ENCODE results near the gene LBX2.

LBX2 gene

GRCh38 chr2:74458938-74459363 lies 40.5 kb downstream of the LBX2 start:
- Histone ChIP-seq H3K4me2 (peak overlapping the region; percentile 85), H4K20me1 (ENCODE audit: insufficient read depth) (no peaks in the 10 kb centered on the region), H3K9ac (peak overlapping the region; percentile 43; the same call in 1 of the 2 replicates), H3K36me3 (ENCODE audit: insufficient read depth) (no peaks in the 10 kb centered on the region), H3K4me1 (ENCODE audit: low read depth, poor library complexity, severe bottlenecking) (peaks cover 27% of the 10 kb centered on the region), H3K79me2 (ENCODE audit: insufficient read depth, low read depth) (peaks cover 22% of the 10 kb centered on the region), H3K27me3 (ENCODE audit: insufficient read depth, low read depth) (no peaks in the 10 kb centered on the region), H3K27ac (peak overlapping the region; percentile 27; the same call in 1 of the 2 replicates), H3K4me3 (IDR thresholded peaks at IDR 0.05; ENCODE audit: insufficient read depth, low read depth, low read length) (peak overlapping the region; percentile 6), H2AFZ (ENCODE audit: low read depth) (no peak overlapping the region)
- TF ChIP-seq CTCF (conservative IDR thresholded peaks at IDR 0.05; ENCODE audit: low read depth, low read length), result no peak

- H3K9ac ChIP-seq, result peak within 1 kb of the TSS; percentile 80
- H3K36me3 ChIP-seq (ENCODE audit: insufficient read depth), result no peaks in the 10 kb centered on the region
- peaks cover 25% of the 10 kb centered on the region for H3K4me1 ChIP-seq (ENCODE audit: low read depth, poor library complexity, severe bottlenecking)
- H2AFZ ChIP-seq (ENCODE audit: low read depth), result peak within 1 kb of the TSS; percentile 94; the same call in 1 of the 2 replicates
- peak within 1 kb of the TSS; percentile 99 for H3K4me2 ChIP-seq
- H4K20me1 ChIP-seq (ENCODE audit: insufficient read depth), result no peaks in the 10 kb centered on the region
- peak within 1 kb of the TSS; percentile 84 for H3K4me3 ChIP-seq (IDR thresholded peaks at IDR 0.05; ENCODE audit: insufficient read depth, low read depth, low read length)
- no peak for TF ChIP-seq CTCF (conservative IDR thresholded peaks at IDR 0.05; ENCODE audit: low read depth, low read length)
- no peaks in the 10 kb centered on the region for H3K27me3 ChIP-seq (ENCODE audit: insufficient read depth, low read depth)
- peaks cover 18% of the 10 kb centered on the region; the same call in 1 of the 2 replicates for H3K79me2 ChIP-seq (ENCODE audit: insufficient read depth, low read depth)
- H3K27ac ChIP-seq, result peak within 1 kb of the TSS; percentile 89
These were observed 41.1 kb downstream of the LBX2 start, which contains the start of gene WBP1 for GRCh38 chr2:74458132-74458937. Gene WBP1 (plus strand): TSS chr2:74458438. CDS start chr2:74458603, 165 bp downstream.

DNA sequence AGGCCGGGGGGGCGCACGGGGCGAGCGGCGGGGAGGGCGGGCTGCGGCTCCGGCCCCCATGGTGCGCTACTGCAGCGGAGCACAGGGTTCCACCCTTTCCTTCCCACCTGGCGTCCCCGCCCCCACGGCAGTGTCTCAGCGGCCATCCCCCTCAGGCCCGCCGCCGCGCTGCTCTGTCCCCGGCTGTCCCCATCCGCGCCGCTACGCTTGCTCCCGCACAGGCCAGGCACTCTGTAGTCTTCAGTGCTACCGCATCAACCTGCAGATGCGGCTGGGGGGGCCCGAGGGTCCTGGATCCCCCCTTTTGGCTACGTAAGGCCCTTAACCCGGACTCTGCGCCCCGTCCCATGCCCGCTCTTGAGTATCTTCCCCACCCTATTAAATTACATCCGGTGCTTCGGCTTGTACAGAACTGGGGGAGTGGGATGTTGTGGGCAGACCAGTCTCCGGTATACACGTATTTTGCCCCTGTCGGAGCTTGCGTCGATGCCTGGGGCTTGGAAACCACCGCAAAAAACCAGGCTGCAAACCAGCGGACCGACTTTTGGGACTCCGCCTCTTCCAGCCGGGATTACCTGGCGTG lies 41.8 kb downstream of the LBX2 start:
- H3K4me3 ChIP-seq (IDR thresholded peaks at IDR 0.05; ENCODE audit: insufficient read depth, low read depth, low read length), result peak overlapping the region; percentile 84
- no peaks in the 10 kb centered on the region for H3K27me3 ChIP-seq (ENCODE audit: insufficient read depth, low read depth)
- no peaks in the 10 kb centered on the region for H4K20me1 ChIP-seq (ENCODE audit: insufficient read depth)
- H2AFZ ChIP-seq (ENCODE audit: low read depth), result peak overlapping the region; percentile 94; the same call in 1 of the 2 replicates
- no peaks in the 10 kb centered on the region for H3K36me3 ChIP-seq (ENCODE audit: insufficient read depth)
- peak overlapping the region; percentile 89 for H3K27ac ChIP-seq
- peaks cover 14% of the 10 kb centered on the region; the same call in 1 of the 2 replicates for H3K79me2 ChIP-seq (ENCODE audit: insufficient read depth, low read depth)
- H3K4me2 ChIP-seq, result peak overlapping the region; percentile 89
- H3K9ac ChIP-seq, result peak overlapping the region; percentile 80
- no peak for TF ChIP-seq CTCF (conservative IDR thresholded peaks at IDR 0.05; ENCODE audit: low read depth, low read length)
- H3K4me1 ChIP-seq (ENCODE audit: low read depth, poor library complexity, severe bottlenecking), result peaks cover 27% of the 10 kb centered on the region

DNA sequence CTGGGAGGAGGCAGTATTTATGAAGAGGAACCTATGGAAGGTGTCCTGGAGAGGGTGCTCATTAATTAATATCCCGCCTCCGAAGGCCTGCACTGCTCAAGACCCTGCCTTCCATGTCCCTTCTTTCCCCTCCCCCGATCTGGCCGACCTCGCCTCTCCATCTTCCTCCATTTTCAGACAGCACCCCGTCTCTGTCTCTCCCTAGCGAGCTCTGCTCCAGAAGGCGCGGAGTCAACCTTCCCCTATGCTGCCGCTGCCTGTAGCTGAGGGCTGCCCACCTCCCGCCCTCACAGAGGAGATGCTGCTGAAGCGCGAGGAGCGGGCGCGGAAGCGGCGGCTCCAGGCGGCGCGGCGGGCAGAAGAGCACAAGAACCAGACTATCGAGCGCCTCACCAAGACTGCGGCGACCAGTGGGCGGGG lies 42.3 kb downstream of the LBX2 start:
- peak overlapping the region; percentile 89 for H3K27ac ChIP-seq
- H3K4me3 ChIP-seq (IDR thresholded peaks at IDR 0.05; ENCODE audit: insufficient read depth, low read depth, low read length), result peak overlapping the region; percentile 81
- peak overlapping the region; percentile 99 for H3K4me2 ChIP-seq
- no peak for TF ChIP-seq CTCF (conservative IDR thresholded peaks at IDR 0.05; ENCODE audit: low read depth, low read length)
- H3K4me1 ChIP-seq (ENCODE audit: low read depth, poor library complexity, severe bottlenecking), result peaks cover 31% of the 10 kb centered on the region
- H3K36me3 ChIP-seq (ENCODE audit: insufficient read depth), result no peaks in the 10 kb centered on the region
- H2AFZ ChIP-seq (ENCODE audit: low read depth), result peak overlapping the region; percentile 56; the same call in 1 of the 2 replicates
- 0 out of 2 replicates have a peak overlapping the region, but pooled peaks have one; percentile 80 for H3K9ac ChIP-seq
- H3K79me2 ChIP-seq (ENCODE audit: insufficient read depth, low read depth), result peaks cover 14% of the 10 kb centered on the region; the same call in 1 of the 2 replicates
- no peaks in the 10 kb centered on the region for H4K20me1 ChIP-seq (ENCODE audit: insufficient read depth)
- H3K27me3 ChIP-seq (ENCODE audit: insufficient read depth, low read depth), result no peaks in the 10 kb centered on the region

Data from KMS-11 (cell line).